ENCODE data around the gene SCAP.
"Not testable (repeated sequence)": the region's sequence is repeated elsewhere in the genome, so short reads cannot be mapped to it uniquely, and the experiment has no call there.

The SCAP gene

DNA sequence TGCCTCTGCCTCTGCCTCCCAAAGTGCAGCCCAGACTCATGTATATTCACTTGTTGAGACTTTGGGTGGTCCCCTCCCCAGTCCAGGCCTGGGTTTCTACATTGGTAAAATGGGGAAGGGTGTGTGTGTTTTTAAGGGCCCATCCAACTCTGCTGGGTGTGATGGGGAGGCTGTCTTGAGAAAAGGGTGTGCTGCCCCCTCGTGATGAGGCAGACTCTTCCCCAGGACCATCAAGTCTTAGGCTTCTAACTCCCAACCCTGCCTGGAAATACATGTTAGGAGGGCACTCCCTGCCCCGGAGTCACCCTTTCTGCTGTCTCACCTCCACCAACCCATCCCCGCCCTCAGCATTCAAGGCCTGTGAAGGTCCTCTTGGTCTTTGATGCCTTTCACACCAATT lies 99.3 kb downstream of the SCAP start:
- H3K4me1 ChIP-seq (ENCODE audit: insufficient read depth, low read length) = peaks cover 15% of the 10 kb centered on the region
- no peaks in the 10 kb centered on the region; the same call in 1 of the 2 replicates for H4K20me1 ChIP-seq (ENCODE audit: insufficient read depth, low read length)
- ATAC-seq (ENCODE audit: insufficient read depth, low read depth) = no peak
- DNase-seq = no peak
- H3K4me2 ChIP-seq (ENCODE audit: insufficient read depth, low read length) = no peak overlapping the region
- no peaks in the 10 kb centered on the region; the same call in 1 of the 2 replicates for H3K36me3 ChIP-seq (ENCODE audit: insufficient read depth, low read length)
- H3K79me2 ChIP-seq (ENCODE audit: insufficient read depth, low read length) = peaks cover 18% of the 10 kb centered on the region
- H3K9ac ChIP-seq (ENCODE audit: low read depth, low read length) = no peak overlapping the region
- no peak overlapping the region for H2AFZ ChIP-seq (ENCODE audit: low read depth, low read length)
- H3K27me3 ChIP-seq (ENCODE audit: insufficient read depth, low read length, poor library complexity) = no peaks in the 10 kb centered on the region
- H3K4me3 ChIP-seq (ENCODE audit: low read depth in 1 of 2, low read length in 2 of 2) = no peak overlapping the region
- TF ChIP-seq, protein P1, sequence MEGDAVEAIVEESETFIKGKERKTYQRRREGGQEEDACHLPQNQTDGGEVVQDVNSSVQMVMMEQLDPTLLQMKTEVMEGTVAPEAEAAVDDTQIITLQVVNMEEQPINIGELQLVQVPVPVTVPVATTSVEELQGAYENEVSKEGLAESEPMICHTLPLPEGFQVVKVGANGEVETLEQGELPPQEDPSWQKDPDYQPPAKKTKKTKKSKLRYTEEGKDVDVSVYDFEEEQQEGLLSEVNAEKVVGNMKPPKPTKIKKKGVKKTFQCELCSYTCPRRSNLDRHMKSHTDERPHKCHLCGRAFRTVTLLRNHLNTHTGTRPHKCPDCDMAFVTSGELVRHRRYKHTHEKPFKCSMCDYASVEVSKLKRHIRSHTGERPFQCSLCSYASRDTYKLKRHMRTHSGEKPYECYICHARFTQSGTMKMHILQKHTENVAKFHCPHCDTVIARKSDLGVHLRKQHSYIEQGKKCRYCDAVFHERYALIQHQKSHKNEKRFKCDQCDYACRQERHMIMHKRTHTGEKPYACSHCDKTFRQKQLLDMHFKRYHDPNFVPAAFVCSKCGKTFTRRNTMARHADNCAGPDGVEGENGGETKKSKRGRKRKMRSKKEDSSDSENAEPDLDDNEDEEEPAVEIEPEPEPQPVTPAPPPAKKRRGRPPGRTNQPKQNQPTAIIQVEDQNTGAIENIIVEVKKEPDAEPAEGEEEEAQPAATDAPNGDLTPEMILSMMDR (IDR thresholded peaks at IDR 0.05; ENCODE audit: borderline replicate concordance, extremely low read depth, low read length, poor library complexity, severe bottlenecking) = no peak
- TF ChIP-seq EZH2 (IDR thresholded peaks at IDR 0.05; ENCODE audit: borderline replicate concordance, low read depth, low read length, severe bottlenecking) = no peak
- no peaks in the 10 kb centered on the region for H3K9me3 ChIP-seq (ENCODE audit: insufficient read depth, low read length, severe bottlenecking)
- H3K27ac ChIP-seq (ENCODE audit: low read length) = no peak overlapping the region

GRCh38 chr3:47374587-47374986 lies 101.2 kb downstream of the SCAP start:
- no peak overlapping the region for H3K9ac ChIP-seq (ENCODE audit: low read depth, low read length)
- H3K4me2 ChIP-seq (ENCODE audit: insufficient read depth, low read length) = no peak overlapping the region
- ATAC-seq (ENCODE audit: insufficient read depth, low read depth) (no peak), DNase-seq (no peak)
- peaks cover 8% of the 10 kb centered on the region for H3K4me1 ChIP-seq (ENCODE audit: insufficient read depth, low read length)
- H4K20me1 ChIP-seq (ENCODE audit: insufficient read depth, low read length) = no peaks in the 10 kb centered on the region
- H2AFZ ChIP-seq (ENCODE audit: low read depth, low read length) = no peak overlapping the region
- no peaks in the 10 kb centered on the region for H3K36me3 ChIP-seq (ENCODE audit: insufficient read depth, low read length)
- no peak overlapping the region for H3K27ac ChIP-seq (ENCODE audit: low read length)
- TF ChIP-seq EZH2 (IDR thresholded peaks at IDR 0.05; ENCODE audit: borderline replicate concordance, low read depth, low read length, severe bottlenecking) = no peak
- TF ChIP-seq, protein P1 (IDR thresholded peaks at IDR 0.05; ENCODE audit: borderline replicate concordance, extremely low read depth, low read length, poor library complexity, severe bottlenecking) = no peak
- no peak overlapping the region for H3K4me3 ChIP-seq (ENCODE audit: low read depth in 1 of 2, low read length in 2 of 2)
- peaks cover 3% of the 10 kb centered on the region for H3K79me2 ChIP-seq (ENCODE audit: insufficient read depth, low read length)
- H3K9me3 ChIP-seq (ENCODE audit: insufficient read depth, low read length, severe bottlenecking) = no peaks in the 10 kb centered on the region
- no peaks in the 10 kb centered on the region for H3K27me3 ChIP-seq (ENCODE audit: insufficient read depth, low read length, poor library complexity)

DNA sequence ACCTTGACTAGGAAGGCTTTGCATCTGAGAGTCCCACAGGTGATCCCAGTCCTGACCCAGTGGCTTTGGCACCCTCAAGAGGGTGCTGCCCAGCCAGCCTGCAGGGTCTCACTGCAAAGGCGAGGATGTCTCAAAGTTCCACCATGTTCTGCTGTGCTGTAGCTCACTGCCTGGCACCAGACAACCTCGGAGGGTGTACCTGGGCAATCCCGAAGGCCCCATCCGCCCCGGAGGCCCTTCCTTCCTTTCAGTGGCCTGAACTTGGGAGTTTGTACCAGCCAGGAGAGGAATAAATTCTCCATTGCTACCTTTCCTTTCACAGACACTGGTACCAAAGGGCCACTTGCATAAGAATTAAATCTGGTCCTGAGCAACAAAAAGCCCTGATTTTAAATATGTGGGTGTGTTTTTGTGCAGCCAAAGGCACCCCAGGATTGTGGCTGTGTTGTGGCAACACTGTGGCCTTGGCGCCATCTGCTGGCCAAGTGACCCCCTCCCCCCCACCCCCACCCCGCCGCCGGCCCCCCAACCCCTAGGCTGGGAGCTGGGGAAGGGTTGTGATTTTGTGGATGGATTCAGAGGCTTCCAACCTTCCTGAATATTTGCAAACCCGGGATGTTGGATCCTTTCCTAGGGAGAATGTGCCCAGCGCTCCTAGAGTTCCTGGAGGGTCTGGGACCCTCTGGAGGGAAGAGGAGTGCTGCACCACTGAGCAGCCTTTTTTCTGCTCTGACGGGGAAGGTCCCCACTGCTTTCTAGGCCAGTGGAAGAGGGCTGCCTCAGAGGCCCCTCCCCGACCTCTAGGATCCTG lies 104.6 kb downstream of the SCAP start:
- TF ChIP-seq EZH2 (IDR thresholded peaks at IDR 0.05; ENCODE audit: borderline replicate concordance, low read depth, low read length, severe bottlenecking) = no peak
- TF ChIP-seq, protein P1 (IDR thresholded peaks at IDR 0.05; ENCODE audit: borderline replicate concordance, extremely low read depth, low read length, poor library complexity, severe bottlenecking) = peak; percentile 2
- DNase-seq = peak; percentile 21
- Histone ChIP-seq H4K20me1 (ENCODE audit: insufficient read depth, low read length) (no peaks in the 10 kb centered on the region), H3K4me2 (ENCODE audit: insufficient read depth, low read length) (no peak overlapping the region), H2AFZ (ENCODE audit: low read depth, low read length) (no peak overlapping the region), H3K9me3 (ENCODE audit: insufficient read depth, low read length, severe bottlenecking) (no peaks in the 10 kb centered on the region), H3K4me3 (ENCODE audit: low read depth in 1 of 2, low read length in 2 of 2) (no peak overlapping the region), H3K36me3 (ENCODE audit: insufficient read depth, low read length) (no peaks in the 10 kb centered on the region), H3K27ac (ENCODE audit: low read length) (no peak overlapping the region), H3K79me2 (ENCODE audit: insufficient read depth, low read length) (no peaks in the 10 kb centered on the region), H3K9ac (ENCODE audit: low read depth, low read length) (no peak overlapping the region), H3K4me1 (ENCODE audit: insufficient read depth, low read length) (no peaks in the 10 kb centered on the region), H3K27me3 (ENCODE audit: insufficient read depth, low read length, poor library complexity) (no peaks in the 10 kb centered on the region)
- ATAC-seq (ENCODE audit: insufficient read depth, low read depth) = no peak

DNA sequence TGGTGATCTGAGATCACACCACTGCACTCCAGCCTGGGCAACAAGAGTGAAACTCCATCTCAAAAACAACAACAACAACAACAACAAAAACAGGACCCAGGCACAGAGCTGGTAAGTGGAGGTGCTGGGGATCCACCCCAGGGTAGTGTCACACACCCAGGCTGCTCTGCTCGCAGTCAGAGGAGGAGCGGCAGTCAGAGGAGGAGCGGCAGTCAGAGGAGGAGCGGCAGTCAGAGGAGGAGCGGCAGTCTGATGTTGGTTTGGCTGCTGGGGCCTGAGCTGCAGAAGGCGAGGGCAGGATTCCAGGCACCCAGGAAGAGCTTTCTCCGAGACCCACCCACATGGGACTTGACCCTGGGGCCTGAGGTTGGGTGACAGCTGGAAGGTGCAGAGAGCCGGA lies 105.7 kb downstream of the SCAP start:
- H3K9me3 ChIP-seq (ENCODE audit: insufficient read depth, low read length, severe bottlenecking); H3K27me3 ChIP-seq (ENCODE audit: insufficient read depth, low read length, poor library complexity); H3K9ac ChIP-seq (ENCODE audit: low read depth, low read length); H3K79me2 ChIP-seq (ENCODE audit: insufficient read depth, low read length); H3K4me2 ChIP-seq (ENCODE audit: insufficient read depth, low read length); H3K36me3 ChIP-seq (ENCODE audit: insufficient read depth, low read length); H2AFZ ChIP-seq (ENCODE audit: low read depth, low read length); H3K27ac ChIP-seq (ENCODE audit: low read length); H3K4me1 ChIP-seq (ENCODE audit: insufficient read depth, low read length); H3K4me3 ChIP-seq (ENCODE audit: low read depth in 1 of 2, low read length in 2 of 2); H4K20me1 ChIP-seq (ENCODE audit: insufficient read depth, low read length); ATAC-seq (ENCODE audit: insufficient read depth, low read depth); DNase-seq: not testable (repeated sequence)

Data from DND-41 (cell line).